CD4-positive, alpha-beta T cell treated with Interleukin-6 at 100 ng/mL for 8 hours (primary cell): ENCODE measurements around the gene HNRNPH1.
A peak's percentile ranks its signal among the peaks of the same experiment; 100 is the strongest.
"Not testable (repeated sequence)": the region's sequence is repeated elsewhere in the genome, so short reads cannot be mapped to it uniquely, and the experiment has no call there.

Experiments used
- DNase-seq: peaks from one replicate; pipeline ENCODE4 v3.0.0-alpha.2; 2020; ENCODE audit warnings: mixed read lengths, low spot score

HNRNPH1 gene

DNA sequence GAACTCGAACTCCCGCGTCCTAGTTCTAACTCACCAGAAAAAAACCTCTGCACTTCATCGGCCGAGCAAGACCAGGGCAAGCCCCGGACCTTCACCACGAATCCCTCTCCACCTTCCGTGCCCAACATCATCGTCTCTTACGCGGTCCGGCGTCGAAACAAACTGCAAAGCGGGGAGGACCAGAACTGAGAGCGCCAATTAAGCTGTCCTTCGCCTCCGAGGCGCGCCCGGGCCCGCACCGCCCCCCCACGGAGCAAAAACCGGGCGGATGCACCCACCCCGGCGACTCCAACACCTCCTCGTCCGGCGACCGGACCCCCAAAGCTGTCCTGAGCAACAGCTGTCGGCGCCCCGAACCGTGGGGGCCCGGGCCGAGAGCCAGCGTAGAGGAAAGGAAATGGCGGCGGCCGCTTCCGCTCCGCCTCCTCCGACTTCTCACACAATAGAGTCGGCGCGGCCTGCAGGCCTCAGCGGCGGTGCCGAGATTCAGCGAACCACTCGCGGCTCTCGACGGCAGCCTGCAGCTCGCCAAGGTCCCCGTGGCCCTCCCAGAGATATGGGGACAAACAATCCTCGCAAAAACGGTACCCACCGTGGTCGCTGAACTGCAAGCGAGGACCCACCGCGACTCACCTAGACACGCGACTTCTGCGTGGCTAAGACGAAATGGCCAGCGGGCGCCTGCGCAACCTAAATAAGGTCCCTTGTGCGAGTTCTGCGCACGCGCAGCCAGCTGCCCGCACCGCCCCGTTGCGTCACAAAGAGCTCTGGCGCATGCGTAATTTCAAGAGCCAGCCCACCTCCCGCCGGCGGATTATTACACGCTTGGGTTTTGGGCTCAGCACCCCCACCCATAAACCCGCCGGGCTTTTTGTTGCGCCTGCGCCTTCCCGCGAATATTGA, at the start of gene HNRNPH1:
TSS of gene HNRNPH1 (minus strand) at position 669 of the 903 bp plus-strand sequence. CDS start at position 131, 538 bp downstream.
- peak; percentile 99 for DNase-seq

GRCh38 chr5:179668391-179668790, 44.9 kb upstream of the HNRNPH1 start:
- DNase-seq = peak; percentile 14

GRCh38 chr5:179661647-179662046, 38.2 kb upstream of the HNRNPH1 start:
- DNase-seq = not testable (repeated sequence)

- DNase-seq = not testable (repeated sequence)
These were observed 34.8 kb upstream of the HNRNPH1 start for GRCh38 chr5:179658179-179658856.

DNA sequence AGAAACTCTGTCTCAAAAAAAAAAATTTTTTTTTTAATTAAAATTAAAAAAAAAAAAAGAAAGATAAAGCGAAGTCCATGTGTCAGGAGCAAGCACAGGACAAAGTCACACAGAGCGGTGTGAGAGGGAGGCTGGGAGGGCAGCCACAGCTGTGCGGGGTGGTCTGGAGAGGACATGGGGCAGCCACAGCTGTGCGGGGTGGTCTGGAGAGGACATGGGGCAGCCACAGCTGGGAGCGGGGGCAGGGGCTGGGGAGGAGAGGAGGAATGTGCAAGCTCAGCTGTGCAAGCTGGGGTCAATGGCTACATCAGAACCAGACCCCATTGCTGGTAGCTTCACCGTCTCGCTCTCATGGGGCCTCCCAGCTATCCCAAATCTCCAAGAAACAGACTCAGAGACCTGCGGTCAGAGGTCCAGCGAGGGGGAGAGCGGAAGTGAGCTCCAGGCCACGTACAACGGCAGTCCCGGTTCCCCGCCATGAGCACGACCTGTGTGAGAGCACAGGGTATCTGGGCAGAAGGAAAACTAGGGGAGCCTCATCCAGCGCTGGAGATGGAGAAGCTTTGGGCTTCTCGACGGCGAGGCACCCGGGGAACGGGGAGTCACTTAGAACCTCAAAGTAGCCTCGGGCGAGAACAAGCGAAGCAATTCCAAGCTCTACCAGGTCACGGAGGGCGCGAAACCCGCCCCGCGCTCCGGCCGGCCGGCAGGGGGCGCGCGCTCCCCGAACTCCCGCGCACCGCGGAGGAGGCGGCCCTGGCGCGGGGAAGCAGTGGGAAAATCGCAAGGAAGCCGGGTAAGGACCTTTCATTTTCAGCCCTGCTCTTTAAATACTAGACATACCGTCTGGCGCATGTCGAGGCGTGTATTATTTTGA, 34.1 kb upstream of the HNRNPH1 start:
- not testable (repeated sequence) for DNase-seq

- not testable (repeated sequence) for DNase-seq
These were observed 29.7 kb upstream of the HNRNPH1 start for GRCh38 chr5:179653135-179653534.

DNA sequence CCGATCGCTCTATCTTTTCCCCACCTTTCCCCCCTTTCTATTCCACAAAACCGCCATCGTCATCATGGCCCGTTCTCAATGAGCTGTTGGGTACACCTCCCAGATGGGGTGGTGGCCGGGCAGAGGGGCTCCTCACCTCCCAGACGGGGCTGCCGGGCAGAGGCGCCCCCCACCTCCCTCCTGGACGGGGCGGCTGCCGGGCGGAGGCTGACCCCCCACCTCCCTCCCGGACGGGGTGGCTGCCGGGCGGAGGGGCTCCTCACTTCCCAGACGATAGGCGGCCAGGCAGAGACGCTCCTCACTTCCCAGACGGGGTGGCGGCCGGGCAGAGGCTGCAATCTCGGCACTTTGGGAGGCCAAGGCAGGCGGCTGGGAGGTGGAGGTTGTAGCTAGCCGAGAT, 26.8 kb upstream of the HNRNPH1 start:
- not testable (repeated sequence) for DNase-seq

DNA sequence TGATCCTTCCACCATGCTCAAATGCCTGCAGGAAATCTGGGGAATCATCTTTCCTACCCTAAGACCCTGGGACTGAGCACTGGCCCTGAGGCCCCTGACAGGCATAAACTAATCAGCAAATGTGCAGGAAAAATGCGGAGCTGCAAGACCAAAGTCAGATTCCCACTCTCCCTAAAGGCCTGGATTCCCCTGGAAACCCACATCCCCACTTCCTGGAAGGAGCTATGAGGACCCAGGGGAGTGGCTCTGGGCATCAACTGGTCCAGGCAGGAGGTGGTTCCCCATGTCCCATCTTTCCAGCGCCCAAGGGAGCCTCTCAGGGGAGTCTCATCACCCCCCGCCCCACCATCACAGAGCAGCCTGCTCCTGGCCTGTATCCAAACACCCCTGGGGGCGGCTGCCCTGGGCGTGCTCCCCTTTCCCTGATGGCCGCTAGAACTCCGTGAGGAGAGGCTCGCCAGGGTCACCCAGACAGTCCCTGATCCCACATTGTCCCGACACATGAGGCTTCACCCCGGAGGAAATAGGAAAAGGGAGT, 25.8 kb upstream of the HNRNPH1 start:
- DNase-seq = not testable (repeated sequence)

GRCh38 chr5:179648410-179648809, 24.9 kb upstream of the HNRNPH1 start:
- no peak for DNase-seq

DNA sequence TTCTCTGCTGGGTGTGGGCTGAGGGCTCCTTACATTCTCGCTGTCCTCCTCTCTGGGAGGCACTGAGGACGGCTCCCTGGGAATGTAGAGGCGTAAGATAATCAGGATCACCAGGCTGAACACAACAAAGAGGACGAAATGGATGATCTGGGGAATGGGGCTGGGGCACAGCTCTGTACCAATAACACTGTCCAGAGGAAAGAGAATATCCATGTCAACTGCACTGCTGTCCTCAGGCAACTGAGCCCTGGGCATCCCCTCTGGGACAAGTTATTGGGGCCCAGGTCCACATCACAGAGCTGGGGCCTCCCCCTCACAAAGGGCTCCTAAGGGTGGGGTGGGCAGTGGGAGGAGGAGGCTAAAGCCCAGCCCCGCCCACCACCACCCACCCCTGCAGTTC, 21.3 kb upstream of the HNRNPH1 start:
- DNase-seq = not testable (repeated sequence)

- not testable (repeated sequence) for DNase-seq
These were observed 19.9 kb upstream of the HNRNPH1 start for GRCh38 chr5:179643141-179643920.

- DNase-seq = not testable (repeated sequence)
These were observed 19.2 kb upstream of the HNRNPH1 start for GRCh38 chr5:179642626-179643025.

- DNase-seq = not testable (repeated sequence)
These were observed 18.3 kb upstream of the HNRNPH1 start for GRCh38 chr5:179641745-179642144.

DNA sequence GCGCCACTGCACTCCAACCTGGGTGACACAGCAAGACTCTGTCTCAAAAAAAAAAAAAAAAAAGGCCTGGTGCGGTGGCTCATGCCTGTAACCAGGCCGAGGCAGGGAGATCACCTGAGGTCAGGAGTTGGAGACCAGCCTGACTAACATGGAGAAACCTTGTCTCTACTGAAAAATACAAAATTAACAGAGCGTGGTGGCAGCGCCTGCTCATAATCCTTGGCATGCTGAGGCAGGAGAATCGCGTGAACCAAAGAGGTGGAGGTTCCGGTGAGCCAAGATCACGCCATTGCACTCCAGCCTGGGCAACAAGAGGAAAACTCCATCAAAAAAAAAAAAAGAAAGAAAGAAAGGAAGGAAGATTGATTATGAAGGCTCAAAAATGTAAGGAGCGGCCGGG, 15.8 kb upstream of the HNRNPH1 start:
- not testable (repeated sequence) for DNase-seq

- DNase-seq = not testable (repeated sequence)
These were observed 11.1 kb upstream of the HNRNPH1 start for GRCh38 chr5:179634370-179635172.

DNA sequence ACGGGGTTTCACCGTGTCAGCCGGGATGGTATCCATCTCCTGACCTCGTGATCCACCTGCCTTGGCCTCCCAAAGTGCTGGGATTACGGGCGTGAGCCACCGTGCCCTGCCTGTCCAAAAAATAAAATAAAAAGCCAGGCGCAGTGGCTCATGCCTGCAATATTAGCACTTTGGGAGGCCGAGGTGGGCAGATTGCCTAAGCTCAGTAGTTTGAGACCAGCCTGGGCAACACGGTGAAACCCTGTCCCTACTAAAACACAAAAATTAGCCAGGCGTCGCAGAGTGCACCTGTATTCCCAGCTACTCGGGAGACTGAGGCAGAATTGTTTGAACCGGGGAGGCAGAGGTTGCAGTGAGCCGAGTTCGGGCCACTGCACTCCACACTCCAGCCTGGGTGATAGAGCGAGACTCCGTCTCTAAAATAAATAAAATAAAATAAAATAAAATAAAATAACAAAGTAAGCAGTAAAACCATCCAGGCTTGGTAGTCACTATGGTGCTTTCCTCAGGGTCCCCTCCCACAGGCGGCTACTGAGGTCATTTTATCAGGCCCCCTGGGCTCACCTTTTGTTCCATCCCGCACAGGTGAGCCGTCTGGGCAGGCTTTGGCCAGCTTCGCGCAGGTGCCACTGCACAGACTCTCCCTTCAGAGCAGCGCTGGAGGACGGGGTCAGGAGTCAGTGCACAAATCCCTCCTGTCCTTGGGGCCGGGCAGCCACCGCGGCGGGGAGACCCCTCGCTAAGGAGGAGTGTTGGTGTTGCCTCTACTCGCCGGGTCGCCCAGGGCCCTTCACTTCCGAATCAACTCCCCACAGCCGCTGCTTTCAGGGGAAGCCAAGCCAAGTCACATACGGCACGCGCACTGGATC, 10.3 kb upstream of the HNRNPH1 start:
- not testable (repeated sequence) for DNase-seq

GRCh38 chr5:179624841-179625271, 1.4 kb upstream of the HNRNPH1 start:
- no peak for DNase-seq

GRCh38 chr5:179623906-179624741, 653 bp upstream of the HNRNPH1 start:
- DNase-seq = peak; percentile 27
